Measurements from ENCODE around the gene PPARD.

DNA sequence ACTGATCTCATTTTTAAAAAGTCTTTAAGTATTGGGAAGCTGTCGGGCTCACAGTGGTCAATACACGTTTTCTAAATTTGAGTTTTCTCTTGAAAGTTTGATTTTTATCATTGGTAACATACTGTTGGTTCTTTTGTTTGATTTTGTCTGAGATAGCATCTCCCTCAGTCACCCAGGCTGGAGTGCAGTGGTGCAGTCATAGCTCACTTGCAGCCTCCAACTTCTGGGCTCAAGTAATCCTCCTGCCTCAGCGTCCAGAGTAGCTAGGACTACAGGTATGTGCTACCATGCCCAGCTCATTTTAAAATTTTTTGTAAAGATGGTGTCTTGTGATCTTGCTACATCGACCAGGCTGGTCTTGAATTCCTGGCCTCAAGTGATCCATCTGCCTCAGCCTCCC, 9.1 kb downstream of the PPARD start:
- TF ChIP-seq, protein P1, sequence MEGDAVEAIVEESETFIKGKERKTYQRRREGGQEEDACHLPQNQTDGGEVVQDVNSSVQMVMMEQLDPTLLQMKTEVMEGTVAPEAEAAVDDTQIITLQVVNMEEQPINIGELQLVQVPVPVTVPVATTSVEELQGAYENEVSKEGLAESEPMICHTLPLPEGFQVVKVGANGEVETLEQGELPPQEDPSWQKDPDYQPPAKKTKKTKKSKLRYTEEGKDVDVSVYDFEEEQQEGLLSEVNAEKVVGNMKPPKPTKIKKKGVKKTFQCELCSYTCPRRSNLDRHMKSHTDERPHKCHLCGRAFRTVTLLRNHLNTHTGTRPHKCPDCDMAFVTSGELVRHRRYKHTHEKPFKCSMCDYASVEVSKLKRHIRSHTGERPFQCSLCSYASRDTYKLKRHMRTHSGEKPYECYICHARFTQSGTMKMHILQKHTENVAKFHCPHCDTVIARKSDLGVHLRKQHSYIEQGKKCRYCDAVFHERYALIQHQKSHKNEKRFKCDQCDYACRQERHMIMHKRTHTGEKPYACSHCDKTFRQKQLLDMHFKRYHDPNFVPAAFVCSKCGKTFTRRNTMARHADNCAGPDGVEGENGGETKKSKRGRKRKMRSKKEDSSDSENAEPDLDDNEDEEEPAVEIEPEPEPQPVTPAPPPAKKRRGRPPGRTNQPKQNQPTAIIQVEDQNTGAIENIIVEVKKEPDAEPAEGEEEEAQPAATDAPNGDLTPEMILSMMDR (conservative IDR thresholded peaks at IDR 0.05; ENCODE audit: low read length) = no peak
- TF ChIP-seq EZH2phosphoT487 (IDR thresholded peaks at IDR 0.05; ENCODE audit: borderline replicate concordance) = no peak
